Measurements from ENCODE around the gene CH25H. TPM values are rescaled to one million over a fixed set of nuclear protein-coding genes. Genes with fewer than 3 reads are reported as not detected.

The CH25H gene
- polyA plus RNA-seq, 3 donors: 0.09 to 1.2 TPM; not detected in 1

- peak overlapping the region; percentile 23 to 73 (median 42) for H3K4me3 ChIP-seq (replicated peaks in 1 of 3; ENCODE audit: low read depth in 2 of 3, low read length in 3 of 3)
- no peaks in the 10 kb centered on the region for H3K36me3 ChIP-seq (replicated peaks in 1 of 2; ENCODE audit: control insufficient read depth in 1 of 2, insufficient read depth in 2 of 2, low read length in 2 of 2)
- H3K4me3 Mint-ChIP-seq: peak overlapping the region; percentile 77 to 94
- H3K27ac ChIP-seq (ENCODE audit: low read depth in 1 of 2, low read length in 2 of 2): peak overlapping the region in 1 of 2 donors; percentile 13
- H3K27me3 ChIP-seq (ENCODE audit: control insufficient read depth in 2 of 2, insufficient read depth in 2 of 2, low read length in 2 of 2): peaks cover 59 to 80% of the 10 kb centered on the region in 2 donors
- WGBS (ENCODE audit: insufficient coverage): 5% methylated on average over 58 of the region's 60 CpGs
- no peaks in the 10 kb centered on the region for H4K20me1 ChIP-seq (ENCODE audit: insufficient read depth, low read length)
- H3K36me3 Mint-ChIP-seq: peaks cover 6 to 10% of the 10 kb centered on the region in 2 donors
- peaks cover 24% of the 10 kb centered on the region in 2 donors for H3K4me1 ChIP-seq (ENCODE audit: control insufficient read depth in 1 of 2, insufficient read depth in 2 of 2, low read length in 2 of 2)
- peaks cover 0 to 9% of the 10 kb centered on the region in 2 donors for H3K9me3 ChIP-seq (replicated peaks in 1 of 2; ENCODE audit: control insufficient read depth in 1 of 2, insufficient read depth in 1 of 2, low read length in 2 of 2)
- H3K27me3 Mint-ChIP-seq (ENCODE audit: low read depth in 3 of 3): peaks cover 19 to 46% (median 24%) of the 10 kb centered on the region in 3 donors
- H3K4me2 ChIP-seq (replicated peaks; ENCODE audit: extremely low read depth, low read length, poor library complexity, severe bottlenecking): peak overlapping the region; percentile 77
- H3K9me3 Mint-ChIP-seq: peaks cover 0 to 14% (median 5%) of the 10 kb centered on the region in 7 donors
- H2AFZ ChIP-seq (ENCODE audit: insufficient read depth, low read depth, low read length, poor library complexity, severe bottlenecking): peak overlapping the region; percentile 86
- intact Hi-C loops (cut with micrococcal nuclease): no loop called here
- no peaks in the 10 kb centered on the region for H3K79me2 ChIP-seq (ENCODE audit: insufficient read depth, low read length)
- no peak overlapping the region for H3K27ac Mint-ChIP-seq
- H3K4me1 Mint-ChIP-seq: peaks cover 24% of the 10 kb centered on the region
- DNase-seq: peak; percentile 7 to 45 (median 22)
- H3K9ac ChIP-seq (ENCODE audit: insufficient read depth, low read length, poor library complexity, severe bottlenecking): peak overlapping the region; percentile 52
- TF ChIP-seq CTCF (IDR thresholded peaks at IDR 0.05): no peak
Measured at GRCh38 chr10:89207801-89208551, 859 bp upstream of the CH25H start.

GRCh38 chr10:89206402-89207180 is 526 bp downstream of the CH25H start:
- Mint-ChIP-seq H3K9me3 (peaks cover 0 to 14% (median 5%) of the 10 kb centered on the region in 7 donors), H3K4me3 (peak overlapping the region; percentile 77 to 94), H3K4me1 (peaks cover 22% of the 10 kb centered on the region), H3K27me3 (ENCODE audit: low read depth in 3 of 3) (peaks cover 19 to 46% (median 23%) of the 10 kb centered on the region in 3 donors), H3K36me3 (peaks cover 6 to 10% of the 10 kb centered on the region in 2 donors), H3K27ac (peak overlapping the region in 4 of 7 donors; percentile 18 to 72 (median 52))
- peak in 2 of 3 donors; percentile 6 to 20 for DNase-seq
- no peak overlapping the region for H3K27ac ChIP-seq (ENCODE audit: low read depth in 1 of 2, low read length in 2 of 2)
- H3K36me3 ChIP-seq (replicated peaks in 1 of 2; ENCODE audit: control insufficient read depth in 1 of 2, insufficient read depth in 2 of 2, low read length in 2 of 2): no peaks in the 10 kb centered on the region
- peak overlapping the region; percentile 86 for H2AFZ ChIP-seq (ENCODE audit: insufficient read depth, low read depth, low read length, poor library complexity, severe bottlenecking)
- H3K79me2 ChIP-seq (ENCODE audit: insufficient read depth, low read length): no peaks in the 10 kb centered on the region
- 9% methylated on average over 42 of the region's 42 CpGs for WGBS (ENCODE audit: insufficient coverage)
- H3K4me3 ChIP-seq (replicated peaks in 1 of 3; ENCODE audit: low read depth in 2 of 3, low read length in 3 of 3): peak overlapping the region; percentile 23 to 73 (median 42)
- TF ChIP-seq CTCF (IDR thresholded peaks at IDR 0.05): no peak
- intact Hi-C loops (cut with micrococcal nuclease): no loop called here
- peaks cover 24% of the 10 kb centered on the region in 2 donors for H3K4me1 ChIP-seq (ENCODE audit: control insufficient read depth in 1 of 2, insufficient read depth in 2 of 2, low read length in 2 of 2)
- H3K4me2 ChIP-seq (replicated peaks; ENCODE audit: extremely low read depth, low read length, poor library complexity, severe bottlenecking): peak overlapping the region; percentile 77
- no peaks in the 10 kb centered on the region for H4K20me1 ChIP-seq (ENCODE audit: insufficient read depth, low read length)
- H3K9me3 ChIP-seq (replicated peaks in 1 of 2; ENCODE audit: control insufficient read depth in 1 of 2, insufficient read depth in 1 of 2, low read length in 2 of 2): peaks cover 0 to 9% of the 10 kb centered on the region in 2 donors
- no peak overlapping the region for H3K9ac ChIP-seq (ENCODE audit: insufficient read depth, low read length, poor library complexity, severe bottlenecking)
- peaks cover 59 to 80% of the 10 kb centered on the region in 2 donors for H3K27me3 ChIP-seq (ENCODE audit: control insufficient read depth in 2 of 2, insufficient read depth in 2 of 2, low read length in 2 of 2)
